ENCODE measurements around the gene MZB1.
A peak's percentile ranks its signal among the peaks of the same experiment; 100 is the strongest.

The MZB1 gene

GRCh38 chr5:139341187-139341688 is 48.5 kb downstream of the MZB1 start:
- TF ChIP-seq CTCF (IDR thresholded peaks at IDR 0.05; ENCODE audit: borderline replicate concordance, extremely low read depth, low read length, poor library complexity, severe bottlenecking) (no peak), EZH2 (IDR thresholded peaks at IDR 0.05; ENCODE audit: borderline replicate concordance, low read depth, low read length, severe bottlenecking) (no peak)
- H3K9ac ChIP-seq (ENCODE audit: low read depth, low read length), result peak overlapping the region; percentile 93
- H3K36me3 ChIP-seq (ENCODE audit: insufficient read depth, low read length), result peaks cover 26% of the 10 kb centered on the region
- peaks cover 37% of the 10 kb centered on the region for H4K20me1 ChIP-seq (ENCODE audit: insufficient read depth, low read length)
- H3K4me1 ChIP-seq (ENCODE audit: insufficient read depth, low read length), result peaks cover 39% of the 10 kb centered on the region
- peak overlapping the region; percentile 95 for H3K4me2 ChIP-seq (ENCODE audit: insufficient read depth, low read length)
- no peaks in the 10 kb centered on the region for H3K9me3 ChIP-seq (ENCODE audit: insufficient read depth, low read length, severe bottlenecking)
- no peaks in the 10 kb centered on the region for H3K27me3 ChIP-seq (ENCODE audit: insufficient read depth, low read length, poor library complexity)
- ATAC-seq (ENCODE audit: insufficient read depth, low read depth) (no peak), DNase-seq (no peak)
- peaks cover 50% of the 10 kb centered on the region for H3K79me2 ChIP-seq (ENCODE audit: insufficient read depth, low read length)
- H3K27ac ChIP-seq (ENCODE audit: low read length), result peak overlapping the region; percentile 60
- H3K4me3 ChIP-seq (ENCODE audit: low read depth in 1 of 2, low read length in 2 of 2), result peak overlapping the region; percentile 23 to 92; a peak in 3 of 4 replicates
- peak overlapping the region; percentile 81 for H2AFZ ChIP-seq (ENCODE audit: low read depth, low read length)

GRCh38 chr5:139340051-139340450 is 49.7 kb downstream of the MZB1 start:
- no peak overlapping the region for H3K9ac ChIP-seq (ENCODE audit: low read depth, low read length)
- no peak for ATAC-seq (ENCODE audit: insufficient read depth, low read depth)
- H3K27ac ChIP-seq (ENCODE audit: low read length), result no peak overlapping the region
- DNase-seq, result no peak
- H3K79me2 ChIP-seq (ENCODE audit: insufficient read depth, low read length), result peaks cover 38% of the 10 kb centered on the region
- no peak overlapping the region for H2AFZ ChIP-seq (ENCODE audit: low read depth, low read length)
- peaks cover 21% of the 10 kb centered on the region for H3K36me3 ChIP-seq (ENCODE audit: insufficient read depth, low read length)
- peaks cover 32% of the 10 kb centered on the region for H3K4me1 ChIP-seq (ENCODE audit: insufficient read depth, low read length)
- no peaks in the 10 kb centered on the region for H3K9me3 ChIP-seq (ENCODE audit: insufficient read depth, low read length, severe bottlenecking)
- TF ChIP-seq CTCF (IDR thresholded peaks at IDR 0.05; ENCODE audit: borderline replicate concordance, extremely low read depth, low read length, poor library complexity, severe bottlenecking), result no peak
- no peaks in the 10 kb centered on the region for H3K27me3 ChIP-seq (ENCODE audit: insufficient read depth, low read length, poor library complexity)
- H3K4me3 ChIP-seq (ENCODE audit: low read depth in 1 of 2, low read length in 2 of 2), result no peak overlapping the region
- H3K4me2 ChIP-seq (ENCODE audit: insufficient read depth, low read length), result no peak overlapping the region
- peaks cover 33% of the 10 kb centered on the region for H4K20me1 ChIP-seq (ENCODE audit: insufficient read depth, low read length)

Measured in DND-41 (cell line).